Thymus (tissue), 11 donors: Measurements from ENCODE around the gene EMC8. TPM values are rescaled to one million over a fixed set of nuclear protein-coding genes. Genes with fewer than 3 reads are reported as not detected.

Experiments
- DNase-seq, 9 donors: peaks; one replicate each; pipeline ENCODE4 v3.0.0-alpha.2; 2013; ENCODE audit warnings: low spot score in 9 of 9, low read depth in 6 of 9, missing footprints in 1 of 9
- H3K27ac ChIP-seq, 2 donors: one replicate each; pipeline ENCODE4 v1.5.1; 2013; ENCODE audit warnings: control low read depth in 1 of 2, low read depth in 1 of 2, low read length in 1 of 2, mild to moderate bottlenecking in 1 of 2, moderate library complexity in 1 of 2
- H3K27me3 ChIP-seq, 2 donors: one replicate each; pipeline ENCODE4 v1.5.1; 2013; ENCODE audit warnings: low read length in 1 of 2; ENCODE audit not compliant: control insufficient read depth in 2 of 2, insufficient read depth in 1 of 2
- H3K36me3 ChIP-seq, 2 donors: one replicate each; pipeline ENCODE4 v1.5.1; 2013; ENCODE audit warnings: low read length in 1 of 2, mild to moderate bottlenecking in 1 of 2, moderate library complexity in 1 of 2; ENCODE audit not compliant: control insufficient read depth in 2 of 2, insufficient read depth in 2 of 2
- H3K4me1 ChIP-seq, 2 donors: one replicate each; pipeline ENCODE4 v1.5.1; 2013; ENCODE audit warnings: low read length in 2 of 2; ENCODE audit not compliant: control insufficient read depth in 2 of 2, insufficient read depth in 2 of 2
- H3K4me3 ChIP-seq, 2 donors: one replicate each; pipeline ENCODE4 v1.5.1; 2013; ENCODE audit warnings: low read length in 2 of 2, control low read depth in 1 of 2, mild to moderate bottlenecking in 1 of 2
- H3K9me3 ChIP-seq, 2 donors: one replicate each; pipeline ENCODE4 v1.5.1; 2013; ENCODE audit warnings: low read length in 1 of 2, mild to moderate bottlenecking in 1 of 2; ENCODE audit not compliant: control insufficient read depth in 2 of 2, insufficient read depth in 1 of 2
- WGBS: extraction: QIAGEN DNeasy Blood & Tissue Kit; methylation state at CpG from one replicate; pipeline ENCODE4 v1.1.7; 2013; 5-methylcytosine and 5-hydroxymethylcytosine counted together
- polyA plus RNA-seq: library from polyadenylated mRNA; stranded (reverse); fragments of 200-250 nt; gene quantifications from one replicate; pipeline ENCODE4 v1.2.3, GENCODE V29; 2013
- total RNA-seq: library from RNA; stranded (reverse); fragments of 120-200 nt; gene quantifications from one replicate; pipeline ENCODE4 v1.2.4, GENCODE V29; 2013
- donor health status: healthy.

EMC8 gene
- total and polyA plus RNA-seq, 2 donors, result 16.8 to 22.2 TPM

DNA sequence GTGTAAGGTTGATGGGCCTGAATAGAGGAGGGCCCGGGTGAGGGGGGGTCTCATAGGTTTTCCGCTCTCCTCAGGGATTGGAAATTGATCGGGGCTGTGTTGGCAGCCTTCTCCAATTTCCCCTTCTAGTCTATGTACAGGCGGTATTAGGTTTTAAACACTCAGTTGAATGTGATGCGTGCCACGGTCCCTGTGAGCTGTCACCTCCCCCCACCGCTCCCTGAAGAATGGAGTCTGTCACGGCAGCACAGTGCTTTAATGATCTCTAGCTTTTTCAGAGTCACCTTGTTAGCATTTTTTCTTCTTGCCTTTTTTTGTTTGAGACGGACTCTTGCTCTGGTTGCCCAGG, 951 bp upstream of the EMC8 start:
- peak in 1 of 9 donors; percentile 4 for DNase-seq
- 41% methylated on average over 9 of the region's 9 CpGs for WGBS
- H3K27ac ChIP-seq, result peak overlapping the region; percentile 73 to 89
- peaks cover 51 to 52% of the 10 kb centered on the region in 2 donors for H3K36me3 ChIP-seq
- no peaks in the 10 kb centered on the region for H3K9me3 ChIP-seq
- H3K27me3 ChIP-seq, result no peaks in the 10 kb centered on the region
- H3K4me3 ChIP-seq, result peak overlapping the region; percentile 83 to 91
- H3K4me1 ChIP-seq, result peaks cover 14% of the 10 kb centered on the region in 2 donors

DNA sequence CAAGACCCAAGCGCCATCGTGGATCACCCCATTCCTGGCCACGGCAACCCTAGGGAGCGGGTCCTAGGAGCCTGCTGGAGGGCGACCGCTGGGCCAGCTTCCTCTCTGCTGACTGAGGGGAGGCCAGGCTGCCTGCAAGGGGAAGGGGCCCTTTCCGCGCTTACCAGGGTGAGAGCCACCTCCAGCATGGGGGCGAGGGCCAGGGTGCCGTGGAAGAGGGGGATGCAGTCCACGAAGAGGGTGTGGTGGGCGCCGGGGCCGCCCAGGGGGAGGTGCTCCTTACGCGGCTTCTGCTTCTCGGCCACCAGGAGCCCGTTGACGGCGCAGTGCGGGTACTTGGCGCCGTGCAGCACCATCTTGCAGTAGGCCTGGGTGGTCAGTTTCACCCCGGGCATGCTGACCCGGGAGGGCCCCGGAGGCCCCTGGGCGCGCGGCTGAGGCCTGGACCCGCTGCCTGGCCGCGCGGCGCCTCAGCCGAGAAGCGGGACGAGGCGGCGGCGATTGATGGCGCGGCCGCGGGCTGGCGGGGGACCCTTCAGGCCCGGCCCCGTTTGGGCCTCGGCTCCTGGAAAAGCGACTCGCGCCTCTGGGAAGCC, 345 bp downstream of the EMC8 start:
- H3K36me3 ChIP-seq, result peaks cover 49 to 54% of the 10 kb centered on the region in 2 donors
- peaks cover 14% of the 10 kb centered on the region in 2 donors for H3K4me1 ChIP-seq
- H3K27ac ChIP-seq, result peak overlapping the region in 1 of 2 donors; percentile 68
- peak in 5 of 9 donors; percentile 5 to 37 (median 25) for DNase-seq
- H3K4me3 ChIP-seq, result peak overlapping the region; percentile 83 to 91
- H3K27me3 ChIP-seq, result no peaks in the 10 kb centered on the region
- WGBS, result under 1% methylated on average over 51 of the region's 51 CpGs
- no peaks in the 10 kb centered on the region for H3K9me3 ChIP-seq

DNA sequence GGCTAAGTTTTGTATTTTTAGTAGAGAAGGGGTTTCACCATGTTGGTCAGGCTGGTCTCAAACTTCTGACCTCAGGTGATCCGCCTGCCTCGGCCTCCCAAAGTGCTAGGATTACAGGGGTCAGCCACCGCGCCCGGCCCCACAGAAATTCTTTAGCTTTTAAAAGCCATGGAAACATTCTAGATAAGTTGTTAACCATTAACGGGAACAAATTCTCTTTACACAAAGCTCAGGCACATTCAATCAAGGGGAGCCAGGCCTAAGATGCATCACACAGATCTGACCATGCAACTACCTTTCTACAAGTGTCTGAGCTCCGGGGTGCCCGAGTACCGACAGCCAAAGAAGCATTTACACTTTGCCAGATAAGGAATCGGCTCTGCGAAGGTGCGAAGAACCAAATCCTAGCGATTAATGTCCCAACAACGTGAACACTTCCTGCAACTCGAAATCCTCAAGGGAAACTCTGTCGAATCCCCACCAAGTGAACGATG, 1.0 kb downstream of the EMC8 start:
- Histone ChIP-seq H3K4me1 (peaks cover 14% of the 10 kb centered on the region in 2 donors), H3K27ac (no peak overlapping the region), H3K9me3 (no peaks in the 10 kb centered on the region), H3K36me3 (peaks cover 45 to 51% of the 10 kb centered on the region in 2 donors), H3K4me3 (peak overlapping the region; percentile 83 to 91), H3K27me3 (no peaks in the 10 kb centered on the region)
- 36% methylated on average over 17 of the region's 17 CpGs for WGBS
- no peak for DNase-seq

DNA sequence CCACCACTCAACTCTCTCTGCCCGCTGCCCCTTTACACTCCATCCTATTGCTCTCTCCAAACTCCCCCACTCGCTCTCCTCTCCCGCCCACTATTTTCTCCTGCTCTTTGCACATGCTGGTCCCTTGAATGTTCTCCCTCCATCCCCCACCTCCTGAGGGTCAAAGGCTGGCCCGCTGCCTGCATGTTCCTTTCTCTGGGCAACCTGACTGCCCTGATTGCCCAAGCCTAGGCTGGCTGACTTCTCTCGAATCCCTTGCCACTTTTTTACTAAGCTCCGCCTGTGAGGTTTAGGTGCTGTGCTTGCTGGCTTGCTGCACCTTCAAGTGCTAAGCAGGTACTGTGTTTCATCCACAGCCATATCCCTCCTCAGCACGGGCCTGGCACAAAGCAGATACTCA, 2.7 kb downstream of the EMC8 start:
- DNase-seq, result no peak
- H3K27ac ChIP-seq, result no peak overlapping the region
- no peak overlapping the region for H3K4me3 ChIP-seq
- over 99% methylated on average over 7 of the region's 7 CpGs for WGBS
- no peaks in the 10 kb centered on the region for H3K27me3 ChIP-seq
- peaks cover 14% of the 10 kb centered on the region in 2 donors for H3K4me1 ChIP-seq
- H3K36me3 ChIP-seq, result peaks cover 39 to 49% of the 10 kb centered on the region in 2 donors
- H3K9me3 ChIP-seq, result no peaks in the 10 kb centered on the region

DNA sequence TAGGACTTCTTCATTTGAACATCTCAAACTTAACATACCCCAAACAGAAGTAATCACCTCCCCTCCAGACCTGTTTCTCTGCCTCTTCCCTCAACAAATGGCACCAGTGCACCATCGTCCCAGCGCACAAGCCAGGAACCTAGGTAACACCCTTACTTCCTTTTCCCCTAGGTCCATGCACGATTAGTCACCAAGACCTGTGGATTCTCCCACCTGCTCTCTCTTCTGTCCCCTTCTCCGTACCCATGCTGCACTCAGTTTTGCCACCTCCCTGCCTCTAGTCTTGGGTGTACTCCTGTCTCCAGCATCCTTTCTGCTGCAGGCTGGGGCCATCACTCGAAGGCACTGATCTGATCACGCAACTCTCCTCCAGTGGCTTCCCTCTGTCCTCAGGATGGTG, 3.2 kb downstream of the EMC8 start:
- peaks cover 14% of the 10 kb centered on the region in 2 donors for H3K4me1 ChIP-seq

DNA sequence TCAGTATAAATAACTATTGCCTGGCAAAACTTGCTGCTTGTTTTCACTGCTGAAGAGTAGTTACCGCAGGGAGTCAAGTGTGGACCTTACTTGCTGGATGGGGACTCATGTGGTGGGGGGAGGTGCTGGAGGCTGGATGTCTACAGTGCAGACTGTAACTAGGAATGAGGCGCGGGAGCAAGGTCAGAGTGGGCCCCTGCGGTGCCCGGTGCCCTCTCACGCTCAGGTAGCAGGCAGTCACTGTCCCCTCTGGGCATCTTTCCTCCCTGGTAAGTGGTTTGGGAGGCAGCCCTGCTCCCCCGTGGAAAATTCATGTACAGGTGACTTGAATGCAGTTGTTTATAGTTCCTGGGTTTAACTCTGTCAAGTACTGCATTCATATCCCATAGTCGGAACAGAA, 4.6 kb downstream of the EMC8 start:
- H3K4me3 ChIP-seq, result no peak overlapping the region
- H3K27ac ChIP-seq, result no peak overlapping the region
- DNase-seq, result no peak
- 97% methylated on average over 8 of the region's 8 CpGs for WGBS
- H3K27me3 ChIP-seq, result no peaks in the 10 kb centered on the region
- peaks cover 6 to 9% of the 10 kb centered on the region in 2 donors for H3K4me1 ChIP-seq
- H3K36me3 ChIP-seq, result peaks cover 38 to 44% of the 10 kb centered on the region in 2 donors
- no peaks in the 10 kb centered on the region for H3K9me3 ChIP-seq

More for the DNA sequence above, 3.2 kb downstream of the EMC8 start:
- no peak overlapping the region for H3K27ac ChIP-seq
- DNase-seq, result no peak
- no peak overlapping the region for H3K4me3 ChIP-seq
- no peaks in the 10 kb centered on the region for H3K9me3 ChIP-seq
- 96% methylated on average over 6 of the region's 6 CpGs for WGBS
- H3K36me3 ChIP-seq, result peaks cover 38 to 44% of the 10 kb centered on the region in 2 donors
- no peaks in the 10 kb centered on the region for H3K27me3 ChIP-seq

DNA sequence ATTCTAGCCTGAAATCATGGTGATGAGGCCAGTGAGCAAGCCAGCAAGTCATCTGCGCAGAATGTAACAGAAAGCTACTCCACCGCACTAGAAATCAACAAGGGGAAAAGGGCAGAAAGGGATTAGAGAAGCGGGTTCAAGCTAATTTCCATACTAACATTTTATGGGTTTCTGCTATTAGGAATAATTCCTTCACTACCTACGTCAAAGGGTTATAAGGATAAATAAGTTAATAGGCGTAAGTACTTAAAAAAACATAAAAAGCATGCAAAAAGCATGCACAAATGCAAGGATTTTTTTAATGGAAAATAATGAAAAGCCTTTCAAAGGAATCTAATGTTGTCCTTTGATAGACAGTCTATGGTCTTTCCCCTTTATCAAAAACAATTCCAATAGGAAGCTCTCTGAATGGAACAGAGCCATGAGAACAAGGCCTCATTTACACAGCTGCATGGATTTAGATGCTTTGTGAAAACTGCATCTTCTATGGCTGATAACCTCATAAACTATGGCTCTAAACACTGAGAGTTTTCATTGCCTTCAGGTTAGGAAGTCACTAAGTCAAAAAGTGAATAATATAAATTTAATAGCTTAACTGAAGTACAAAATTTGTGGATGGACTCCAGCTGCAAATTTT, 5.6 kb downstream of the EMC8 start:
- Histone ChIP-seq H3K9me3 (no peaks in the 10 kb centered on the region), H3K27ac (no peak overlapping the region), H3K36me3 (peaks cover 41 to 45% of the 10 kb centered on the region in 2 donors), H3K4me3 (no peak overlapping the region), H3K27me3 (no peaks in the 10 kb centered on the region), H3K4me1 (peaks cover 6 to 10% of the 10 kb centered on the region in 2 donors)
- DNase-seq, result no peak
- WGBS, result 98% methylated on average over 5 of the region's 5 CpGs

DNA sequence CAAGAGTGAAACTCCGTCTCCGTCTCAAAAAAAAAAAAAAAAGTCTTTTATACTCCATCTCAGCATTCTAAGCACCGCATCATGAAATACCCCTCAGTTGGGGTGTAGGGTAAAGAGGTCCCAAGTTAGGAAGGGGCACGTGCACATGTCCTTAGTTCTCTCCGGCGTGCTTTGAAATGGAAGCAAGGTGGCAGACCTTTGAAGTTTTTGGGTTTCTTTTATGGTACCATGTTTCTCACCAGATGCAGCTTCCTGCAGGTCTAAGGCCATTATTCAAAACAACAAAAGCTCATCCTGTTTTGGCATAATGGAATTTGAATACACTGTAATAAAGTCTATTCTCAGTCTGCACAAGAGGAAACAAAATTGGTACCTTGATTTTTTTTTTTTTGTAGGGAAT, 9.6 kb downstream of the EMC8 start:
- 65% methylated on average over 6 of the region's 6 CpGs for WGBS
- Histone ChIP-seq H3K27ac (no peak overlapping the region), H3K4me1 (peaks cover 0 to 5% of the 10 kb centered on the region in 2 donors)

DNA sequence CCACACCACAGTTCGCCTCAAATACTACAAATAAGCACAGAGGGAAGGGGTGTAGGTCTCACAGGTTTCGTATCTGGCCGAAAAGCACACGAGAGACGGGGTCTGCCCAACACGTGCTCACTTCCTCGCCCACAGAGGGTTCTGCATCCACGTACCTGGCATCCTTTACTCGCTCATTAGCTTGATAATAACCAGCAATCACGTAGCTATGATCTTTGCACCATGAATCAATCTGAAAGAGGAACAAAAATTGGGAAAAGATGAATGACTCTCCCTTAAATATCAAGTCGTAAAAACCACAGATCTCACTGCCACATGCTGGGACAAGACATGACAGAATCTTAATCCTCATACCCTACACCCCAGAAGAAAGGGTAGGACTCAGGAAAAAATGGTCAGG, 10.5 kb downstream of the EMC8 start:
- Histone ChIP-seq H3K4me1 (peaks cover 0 to 5% of the 10 kb centered on the region in 2 donors), H3K27ac (no peak overlapping the region), H3K27me3 (no peaks in the 10 kb centered on the region), H3K9me3 (no peaks in the 10 kb centered on the region), H3K4me3 (no peak overlapping the region), H3K36me3 (peaks cover 49 to 54% of the 10 kb centered on the region in 2 donors)
- 97% methylated on average over 11 of the region's 11 CpGs for WGBS
- no peak for DNase-seq

More for the DNA sequence above, 9.6 kb downstream of the EMC8 start:
- Histone ChIP-seq H3K4me3 (no peak overlapping the region), H3K27me3 (no peaks in the 10 kb centered on the region), H3K36me3 (peaks cover 53 to 57% of the 10 kb centered on the region in 2 donors), H3K9me3 (no peaks in the 10 kb centered on the region)
- DNase-seq, result peak in 2 of 9 donors; percentile 4 to 32
